HAP-1 (cell line): ENCODE results near the gene TADA2B.

Experiments used
- DNase-seq, 2 experiments: peaks; one replicate each; pipeline ENCODE4 v3.0.0-alpha.2; 2016 to 2020; ENCODE audit warnings: low spot score in 2 of 2
- H3K27me3 ChIP-seq: fragments of 250-450 bp; sonication (Bioruptor Pico); 2 replicates; pipeline ENCODE4 v1.5.1; 2020; ENCODE audit warnings: low read depth, mild to moderate bottlenecking, moderate library complexity
- H3K36me3 ChIP-seq: fragments of 250-450 bp; sonication (Bioruptor Pico); replicated peaks from 2 replicates; pipeline ENCODE4 v1.5.1; 2020; ENCODE audit warnings: mild to moderate bottlenecking
- H3K4me1 ChIP-seq: fragments of 250-450 bp; sonication (Bioruptor Pico); 2 replicates; pipeline ENCODE4 v1.5.1; 2020; ENCODE audit warnings: mild to moderate bottlenecking
- H3K4me3 ChIP-seq: fragments of 250-450 bp; sonication (Bioruptor Pico); 2 replicates; pipeline ENCODE4 v1.5.1; 2020; ENCODE audit warnings: mild to moderate bottlenecking, moderate library complexity
- H3K9me3 ChIP-seq: fragments of 250-450 bp; sonication (Bioruptor Pico); 2 replicates; pipeline ENCODE4 v1.5.1; 2020; ENCODE audit warnings: mild to moderate bottlenecking, moderate library complexity
- in situ Hi-C: fragments of 300-500 bp; cut with MboI; formaldehyde crosslinking; loops from 3 replicates; pipeline ENCODE4 v1.14.3; 2020; ENCODE audit warnings: low sequenced_read_pairs, inconsistent platforms, mixed read lengths

TADA2B gene

GRCh38 chr4:7063362-7063761 lies 20.2 kb downstream of the TADA2B start:
- DNase-seq = no peak
- peaks cover 9% of the 10 kb centered on the region; the same call in 1 of the 2 replicates for H3K4me1 ChIP-seq
- in situ Hi-C loops = no loop called here
- H3K9me3 ChIP-seq = no peaks in the 10 kb centered on the region
- H3K27me3 ChIP-seq = no peaks in the 10 kb centered on the region
- no peak overlapping the region for H3K4me3 ChIP-seq
- H3K36me3 ChIP-seq = peaks cover 74% of the 10 kb centered on the region

DNA sequence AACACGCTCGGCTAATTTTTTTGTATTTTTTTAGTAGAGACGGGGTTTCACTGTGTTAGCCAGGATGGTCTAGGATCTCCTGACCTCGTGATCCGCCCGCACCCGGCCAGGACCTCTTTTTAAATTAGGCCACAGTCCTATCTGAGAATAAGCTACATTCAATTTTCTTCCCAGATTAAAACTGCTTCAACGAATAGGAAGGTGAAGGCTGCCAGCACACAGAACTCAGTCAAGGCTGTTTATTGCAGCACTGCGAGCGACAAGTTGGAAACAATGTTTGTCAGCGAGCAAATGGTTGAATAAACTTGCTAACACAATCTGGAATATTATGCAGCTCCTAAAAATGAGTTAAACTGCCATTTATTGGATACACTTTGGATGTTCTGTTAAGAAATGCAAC lies 22.8 kb downstream of the TADA2B start:
- Histone ChIP-seq H3K36me3 (peaks cover 47% of the 10 kb centered on the region), H3K4me3 (peak overlapping the region; percentile 89)
- in situ Hi-C loops = no loop called here

DNA sequence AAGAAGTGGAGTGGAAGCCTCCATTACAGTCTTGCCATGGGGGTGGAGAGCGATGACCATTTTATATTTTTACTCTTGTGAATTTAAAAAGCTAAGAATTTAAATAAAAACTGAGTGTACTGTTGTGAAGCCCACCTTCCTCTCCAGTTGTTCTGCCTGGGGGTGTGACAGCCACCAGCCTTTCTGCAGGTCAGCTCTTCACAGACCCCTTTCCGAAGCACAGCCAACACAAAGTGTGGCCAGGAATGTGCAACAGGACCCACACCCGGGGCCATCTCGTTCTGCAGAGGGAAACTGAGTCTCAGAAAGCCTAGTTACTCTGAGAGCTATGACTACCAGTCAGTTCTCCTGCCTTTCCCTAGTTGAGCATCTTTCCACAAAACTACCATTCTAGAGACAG lies 23.3 kb downstream of the TADA2B start:
- peaks cover 19% of the 10 kb centered on the region for H3K4me1 ChIP-seq
- H3K9me3 ChIP-seq = no peaks in the 10 kb centered on the region
- in situ Hi-C loops = no loop called here
- no peak for DNase-seq
- no peaks in the 10 kb centered on the region for H3K27me3 ChIP-seq
- peak overlapping the region; percentile 89 for H3K4me3 ChIP-seq
- peaks cover 43% of the 10 kb centered on the region for H3K36me3 ChIP-seq

More for the DNA sequence above, 22.8 kb downstream of the TADA2B start:
- no peak for DNase-seq
- H3K9me3 ChIP-seq = no peaks in the 10 kb centered on the region
- H3K4me1 ChIP-seq = peaks cover 19% of the 10 kb centered on the region
- no peaks in the 10 kb centered on the region for H3K27me3 ChIP-seq

DNA sequence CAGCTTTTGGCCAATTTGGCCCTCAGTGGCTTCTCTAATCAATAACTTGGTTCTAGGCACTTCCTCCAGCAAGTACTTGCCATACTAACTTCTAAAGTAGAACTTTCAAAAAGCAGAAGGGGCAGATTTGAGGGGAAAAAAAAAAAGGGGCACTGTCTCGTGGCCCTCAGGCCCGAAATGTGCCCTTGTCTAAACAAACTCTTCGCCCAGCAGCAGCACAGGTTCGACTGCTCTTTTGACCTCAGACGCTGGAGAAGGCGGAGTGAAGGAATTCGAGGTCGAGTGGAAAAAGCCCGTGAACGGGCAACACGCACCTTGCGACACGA lies 23.9 kb downstream of the TADA2B start:
- Histone ChIP-seq H3K27me3 (no peaks in the 10 kb centered on the region), H3K4me1 (peaks cover 19% of the 10 kb centered on the region), H3K36me3 (peaks cover 37% of the 10 kb centered on the region), H3K9me3 (no peaks in the 10 kb centered on the region), H3K4me3 (peak overlapping the region; percentile 89)
- no peak for DNase-seq
- in situ Hi-C loops = no loop called here

DNA sequence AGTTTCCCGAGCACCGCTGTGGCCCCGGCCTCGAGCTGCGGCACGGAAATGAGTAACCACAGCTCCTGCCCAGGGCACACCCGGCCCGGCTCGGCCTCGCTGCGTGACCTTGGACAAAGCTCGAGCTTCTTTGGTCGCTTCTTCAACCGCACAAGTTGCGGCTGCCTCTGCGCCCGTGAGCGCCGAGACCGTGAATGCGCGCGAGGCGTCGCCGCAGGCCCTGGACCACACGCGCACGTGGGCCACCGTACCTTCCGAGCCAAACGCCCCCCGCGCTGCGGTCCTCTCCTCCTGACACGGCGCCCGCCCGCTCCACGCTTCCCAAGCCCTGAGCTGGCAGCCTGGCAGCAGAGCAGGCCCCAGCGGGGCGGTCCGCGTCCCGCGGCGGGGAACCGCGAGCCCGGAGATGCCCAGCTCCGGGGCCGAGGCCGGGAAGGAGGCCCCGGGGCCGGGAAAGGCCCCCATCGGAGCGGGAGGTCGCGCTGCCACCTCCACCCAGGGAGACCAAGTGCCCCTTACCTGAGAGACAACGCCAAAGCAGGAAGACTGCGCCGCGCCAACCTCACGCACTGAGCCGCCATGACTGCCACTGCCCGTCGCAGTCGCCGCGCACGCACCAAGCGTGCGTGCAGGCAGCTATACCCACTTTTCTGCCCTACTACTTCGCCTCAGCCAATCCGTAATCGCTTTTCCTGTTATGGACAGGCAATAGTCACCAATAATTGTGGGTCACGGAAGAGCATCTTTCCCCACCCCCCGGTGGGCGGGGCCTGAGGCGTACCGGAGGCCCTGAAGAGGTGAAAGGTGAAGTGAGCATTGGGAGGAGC lies 24.5 kb downstream of the TADA2B start, which contains the start of gene GRPEL1:
Gene GRPEL1, minus strand, starts transcription at position 613 of the 827 bp plus-strand sequence. Its CDS starts 32 bp downstream, at position 581.
- Histone ChIP-seq H3K27me3 (no peaks in the 10 kb centered on the region), H3K9me3 (no peaks in the 10 kb centered on the region), H3K4me3 (peak within 1 kb of the TSS; percentile 89), H3K4me1 (peaks cover 19% of the 10 kb centered on the region), H3K36me3 (peaks cover 33% of the 10 kb centered on the region)
- in situ Hi-C loops = no loop called here
- peak; percentile 97 to 100 for DNase-seq

DNA sequence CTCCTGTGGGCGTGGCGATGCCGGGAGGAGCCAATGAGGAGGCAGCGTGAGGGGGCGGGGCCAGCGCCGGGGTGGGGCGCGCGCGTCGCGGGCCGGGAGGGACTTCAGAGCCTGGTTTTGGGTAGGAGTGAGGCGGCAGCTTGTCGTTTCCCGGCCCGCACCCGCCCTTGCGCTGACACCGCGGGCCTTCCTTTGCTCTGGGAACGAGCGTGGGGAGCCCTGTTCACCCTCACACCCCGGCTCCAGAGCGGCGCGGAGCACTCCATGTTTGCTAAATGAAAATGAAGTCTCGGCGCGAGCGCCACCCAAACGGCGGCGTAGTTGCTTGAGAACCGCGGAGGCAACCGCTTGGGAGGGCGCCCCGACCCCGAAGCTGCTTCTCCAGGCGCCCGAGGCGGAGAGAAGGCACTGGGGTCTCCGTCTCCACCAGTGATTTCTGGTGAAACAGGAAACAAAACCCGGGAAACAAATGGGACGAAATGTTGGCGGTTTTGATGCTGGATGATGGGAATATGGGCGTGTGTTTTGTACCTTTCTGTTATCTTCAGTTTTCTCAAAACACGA lies 25.2 kb downstream of the TADA2B start:
- no peaks in the 10 kb centered on the region for H3K27me3 ChIP-seq
- H3K4me3 ChIP-seq = peak overlapping the region; percentile 89
- no peaks in the 10 kb centered on the region for H3K9me3 ChIP-seq
- in situ Hi-C loops = no loop called here
- DNase-seq = no peak
- peaks cover 19% of the 10 kb centered on the region for H3K4me1 ChIP-seq
- H3K36me3 ChIP-seq = peaks cover 26% of the 10 kb centered on the region

- H3K27me3 ChIP-seq = no peaks in the 10 kb centered on the region
- peaks cover 21% of the 10 kb centered on the region for H3K36me3 ChIP-seq
- no peaks in the 10 kb centered on the region for H3K9me3 ChIP-seq
- peak overlapping the region; percentile 89 for H3K4me3 ChIP-seq
- in situ Hi-C loops = no loop called here
- peaks cover 19% of the 10 kb centered on the region for H3K4me1 ChIP-seq
- peak in 1 of 2 experiments; percentile 39 for DNase-seq
These were observed 25.7 kb downstream of the TADA2B start for GRCh38 chr4:7068883-7069282.

DNA sequence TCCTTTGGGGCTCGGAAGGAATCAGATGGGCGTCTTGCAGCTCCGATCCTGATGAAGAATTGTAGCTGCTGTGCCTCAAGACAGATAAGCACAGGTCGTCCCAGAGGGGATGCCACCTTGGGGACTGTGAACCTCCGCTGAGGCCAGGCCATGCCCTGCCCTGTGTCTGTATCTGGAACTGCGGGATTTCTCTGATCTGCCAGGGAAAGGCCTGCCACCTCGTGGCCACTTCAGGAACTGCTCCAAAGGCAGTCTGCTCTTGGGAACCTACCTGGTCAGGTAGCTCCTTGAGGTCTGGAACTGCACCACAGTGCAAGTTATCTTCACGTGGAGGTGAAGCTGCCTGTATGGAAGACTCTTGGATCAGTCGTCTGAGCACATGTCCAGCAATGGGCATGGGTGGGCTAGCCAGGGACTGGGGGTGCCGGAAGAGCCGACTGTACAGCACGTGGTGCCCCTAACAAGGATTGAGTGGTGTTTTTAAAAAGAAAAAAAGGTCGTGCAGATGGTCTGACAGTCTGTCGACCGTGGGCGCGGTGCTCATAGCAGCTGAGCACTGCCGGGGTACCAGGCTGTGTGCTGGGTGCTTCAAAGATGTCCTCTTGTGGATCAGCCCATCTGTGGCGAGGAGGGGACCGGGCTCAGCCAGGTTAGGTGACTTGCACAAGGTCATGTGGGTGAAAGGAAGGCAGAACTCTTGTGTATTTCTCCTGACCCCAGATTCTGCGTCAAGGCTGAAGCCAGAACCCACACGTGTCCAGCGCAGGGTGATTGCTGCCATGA lies 27.7 kb downstream of the TADA2B start:
- Histone ChIP-seq H3K4me1 (peaks cover 19% of the 10 kb centered on the region), H3K9me3 (no peaks in the 10 kb centered on the region), H3K4me3 (no peak overlapping the region), H3K36me3 (peaks cover 8% of the 10 kb centered on the region; the same call in 1 of the 2 replicates), H3K27me3 (no peaks in the 10 kb centered on the region)
- in situ Hi-C loops = loop anchor here (5.0 kb wide), 1 partner anchor 349 kb away; no protein-coding TSS in a partner anchor
- DNase-seq = peak; percentile 72 to 88

DNA sequence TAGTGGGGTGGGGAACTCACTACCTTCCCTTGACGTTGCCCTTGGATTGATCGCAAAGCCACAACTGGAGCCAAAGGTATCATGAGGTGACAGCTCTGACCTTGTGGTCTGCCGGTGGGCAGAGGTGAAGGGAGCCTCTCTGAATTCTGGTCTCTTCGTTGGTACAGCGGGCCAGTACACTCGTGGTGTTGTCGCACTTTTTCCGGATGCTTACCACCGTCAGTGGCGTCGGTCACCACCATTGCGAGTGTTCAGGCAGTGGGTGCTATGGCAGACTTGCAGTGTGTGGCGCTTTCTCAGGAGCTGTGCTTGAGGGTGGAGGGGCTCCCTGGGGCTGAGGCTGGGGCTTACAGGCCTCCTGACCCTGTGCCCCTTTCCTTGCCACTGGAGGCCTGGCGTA lies 29.9 kb downstream of the TADA2B start:
- no peaks in the 10 kb centered on the region for H3K9me3 ChIP-seq
- peaks cover 10% of the 10 kb centered on the region for H3K4me1 ChIP-seq
- no peaks in the 10 kb centered on the region for H3K36me3 ChIP-seq
- in situ Hi-C loops = loop anchor here (5.0 kb wide), 1 partner anchor 351 kb away; no protein-coding TSS in a partner anchor
- no peak for DNase-seq
- no peak overlapping the region for H3K4me3 ChIP-seq
- no peaks in the 10 kb centered on the region for H3K27me3 ChIP-seq

DNA sequence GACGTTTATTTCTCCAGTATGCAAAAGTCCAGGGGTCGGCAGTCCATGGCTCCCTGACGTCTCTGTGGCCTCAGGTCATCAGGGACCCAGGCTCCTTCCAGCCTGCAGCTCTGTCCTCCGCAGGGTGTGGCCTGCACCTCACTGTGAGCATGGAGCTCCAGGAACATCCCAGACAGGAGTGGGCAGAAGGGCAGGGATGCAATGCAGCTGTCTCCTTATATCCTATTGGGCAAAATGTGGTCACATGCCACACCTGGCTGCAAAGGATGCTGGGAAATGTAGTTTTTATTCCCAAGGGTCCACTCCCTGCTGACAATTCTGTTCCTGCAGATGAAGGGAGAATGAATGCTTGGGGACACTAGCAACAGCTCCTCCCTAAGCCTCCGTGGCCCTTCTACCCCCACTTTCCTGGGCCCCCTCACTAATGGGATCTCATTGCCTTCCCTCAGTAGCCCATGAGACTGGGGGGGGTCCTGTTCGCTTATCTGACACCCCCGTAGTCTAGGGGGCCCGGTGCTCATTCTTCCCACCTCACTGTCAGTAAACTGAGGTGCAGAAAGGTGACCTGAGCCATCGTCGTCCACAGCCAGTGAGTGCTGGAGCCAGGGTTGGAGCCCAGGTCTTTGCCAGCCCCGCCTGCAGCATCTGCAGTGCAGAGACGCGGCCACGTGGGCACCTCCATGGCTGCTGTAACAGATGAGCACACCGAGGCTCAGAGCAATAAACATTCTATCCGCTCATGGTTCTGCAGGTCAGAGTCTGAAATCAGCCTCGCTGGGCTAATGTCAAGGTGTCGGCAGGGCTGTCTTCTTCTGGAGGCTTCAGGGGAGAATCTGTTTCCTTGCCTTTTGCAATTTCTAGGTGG lies 30.6 kb downstream of the TADA2B start:
- no peak overlapping the region for H3K4me3 ChIP-seq
- in situ Hi-C loops = loop anchor here (5.0 kb wide), 1 partner anchor 351 kb away; no protein-coding TSS in a partner anchor
- H3K27me3 ChIP-seq = no peaks in the 10 kb centered on the region
- no peaks in the 10 kb centered on the region for H3K9me3 ChIP-seq
- H3K4me1 ChIP-seq = peaks cover 10% of the 10 kb centered on the region
- DNase-seq = peak; percentile 46 to 81
- no peaks in the 10 kb centered on the region for H3K36me3 ChIP-seq

DNA sequence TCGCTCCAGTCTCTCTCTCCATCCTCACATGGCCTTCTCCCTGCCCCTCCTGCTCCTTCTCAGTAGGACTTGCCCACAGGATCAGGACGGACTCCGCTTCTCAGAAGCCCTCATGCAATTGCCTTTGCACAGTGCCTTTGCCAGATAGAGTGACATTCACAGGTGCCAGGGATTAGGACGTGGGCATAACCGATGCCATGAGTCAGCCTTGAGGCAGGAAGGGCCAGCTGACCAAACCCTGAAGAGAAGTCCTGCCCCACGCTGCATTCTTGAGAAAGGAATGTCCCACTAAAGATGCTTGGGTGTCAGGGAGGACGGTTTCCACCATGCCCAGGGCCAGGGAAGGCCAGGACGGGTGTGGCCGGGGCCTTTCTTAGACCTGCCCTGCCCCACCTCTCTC lies 31.3 kb downstream of the TADA2B start:
- no peaks in the 10 kb centered on the region for H3K27me3 ChIP-seq
- no peak overlapping the region for H3K4me3 ChIP-seq
- H3K4me1 ChIP-seq = peaks cover 5% of the 10 kb centered on the region
- no peaks in the 10 kb centered on the region for H3K9me3 ChIP-seq
- no peak for DNase-seq
- in situ Hi-C loops = loop anchor here (5.0 kb wide), 1 partner anchor 352 kb away; no protein-coding TSS in a partner anchor
- H3K36me3 ChIP-seq = no peaks in the 10 kb centered on the region

GRCh38 chr4:7075962-7076695 lies 33.0 kb downstream of the TADA2B start:
- no peaks in the 10 kb centered on the region for H3K9me3 ChIP-seq
- H3K27me3 ChIP-seq = no peaks in the 10 kb centered on the region
- no peaks in the 10 kb centered on the region for H3K4me1 ChIP-seq
- no peaks in the 10 kb centered on the region for H3K36me3 ChIP-seq
- H3K4me3 ChIP-seq = no peak overlapping the region
- in situ Hi-C loops = loop anchor here (25.0 kb wide), 1 partner anchor 814 kb away; the partner anchor contains the start of gene WFS1
- no peak for DNase-seq
